ENCODE results near the gene CEP164.
"Not testable (repeated sequence)": the region's sequence is repeated elsewhere in the genome, so short reads cannot be mapped to it uniquely, and the experiment has no call there.

The CEP164 gene

GRCh38 chr11:117305145-117305544 is 22.5 kb upstream of the CEP164 start:
- DNase-seq: no peak

GRCh38 chr11:117309310-117309709 is 18.3 kb upstream of the CEP164 start:
- DNase-seq: no peak

DNA sequence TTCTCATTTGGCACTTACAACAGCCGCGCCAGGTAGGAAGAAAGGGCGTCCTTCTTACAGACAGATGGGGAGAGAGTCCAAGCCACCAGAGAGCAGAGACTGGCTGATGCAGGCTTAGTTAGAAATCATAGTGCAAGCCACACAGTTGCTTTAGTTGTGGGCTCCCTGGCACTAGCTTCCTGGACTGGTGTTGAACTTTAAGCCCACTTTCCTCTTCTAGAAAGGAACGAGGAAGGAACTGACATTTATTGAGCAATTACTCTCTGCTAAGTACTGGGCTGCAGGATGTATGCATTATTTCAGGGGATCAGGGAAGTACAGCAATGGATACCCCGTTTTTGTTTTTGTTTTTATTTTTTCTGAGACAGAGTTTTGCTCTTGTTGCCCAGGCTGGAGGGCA is 14.6 kb upstream of the CEP164 start:
- no peak for DNase-seq

- no peak for DNase-seq
Measured at GRCh38 chr11:117313828-117314768, 13.6 kb upstream of the CEP164 start.

GRCh38 chr11:117314840-117315239 is 12.8 kb upstream of the CEP164 start:
- DNase-seq: peak in 1 of 14 donors; percentile 32

GRCh38 chr11:117315285-117316196 is 12.1 kb upstream of the CEP164 start:
- peak in 2 of 14 donors; percentile 32 to 48 for DNase-seq

- peak; percentile 32 to 93 (median 81) for DNase-seq
Measured at GRCh38 chr11:117316197-117316961, 11.3 kb upstream of the CEP164 start, which contains the start of gene BACE1. BACE1 (minus strand) TSS chr11:117316256; CDS start chr11:117315795, 461 bp downstream.

GRCh38 chr11:117318738-117319137 is 8.9 kb upstream of the CEP164 start:
- no peak for DNase-seq

GRCh38 chr11:117319214-117319840 is 8.3 kb upstream of the CEP164 start:
- DNase-seq: no peak

DNA sequence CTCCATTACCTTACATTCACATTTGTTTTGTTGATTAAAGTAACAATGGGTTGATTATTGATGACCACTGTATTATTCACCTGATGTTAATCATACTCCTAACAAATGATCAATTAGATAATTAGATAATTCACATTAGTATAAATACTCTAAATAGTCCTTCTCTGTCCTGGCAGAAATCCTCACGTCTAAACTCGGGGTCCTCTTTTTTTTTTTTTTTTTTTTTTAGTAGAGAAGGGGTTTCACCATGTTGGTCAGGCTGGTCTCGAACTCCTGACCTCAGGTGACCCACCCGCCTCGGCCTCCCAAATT is 443 bp upstream of the CEP164 start:
- not testable (repeated sequence) for DNase-seq

DNA sequence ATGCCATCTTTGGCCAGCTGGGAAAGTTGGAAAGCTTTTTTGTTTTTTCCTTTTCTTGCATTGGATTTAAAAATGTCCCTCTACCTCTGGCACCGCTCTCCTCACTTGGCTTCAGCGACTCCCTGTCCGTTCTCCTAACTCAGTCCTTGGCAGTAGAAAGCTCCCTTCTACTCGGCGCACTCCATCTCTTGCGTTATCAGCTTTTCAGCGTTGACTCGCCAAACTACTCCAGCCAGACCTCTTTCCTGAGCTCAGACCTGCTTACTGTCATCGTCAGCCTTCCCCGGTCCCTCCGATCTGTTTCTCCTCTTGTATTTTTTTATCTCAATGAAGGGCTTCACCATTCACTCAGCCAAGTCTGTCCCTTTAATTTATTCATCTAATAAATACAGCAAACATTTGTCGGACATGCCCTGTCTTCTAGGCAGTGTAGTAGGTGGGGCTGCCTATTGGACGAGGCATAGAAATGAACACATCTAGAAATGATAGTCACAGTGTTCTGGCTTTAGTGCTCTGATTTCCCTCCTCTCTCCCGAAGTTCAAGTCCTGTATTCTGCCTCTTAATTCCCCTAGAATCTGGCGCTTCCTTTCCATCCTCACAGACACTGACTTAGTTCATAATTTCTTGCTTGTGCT is 839 bp downstream of the CEP164 start:
- peak in 2 of 14 donors; percentile 17 to 48 for DNase-seq

DNA sequence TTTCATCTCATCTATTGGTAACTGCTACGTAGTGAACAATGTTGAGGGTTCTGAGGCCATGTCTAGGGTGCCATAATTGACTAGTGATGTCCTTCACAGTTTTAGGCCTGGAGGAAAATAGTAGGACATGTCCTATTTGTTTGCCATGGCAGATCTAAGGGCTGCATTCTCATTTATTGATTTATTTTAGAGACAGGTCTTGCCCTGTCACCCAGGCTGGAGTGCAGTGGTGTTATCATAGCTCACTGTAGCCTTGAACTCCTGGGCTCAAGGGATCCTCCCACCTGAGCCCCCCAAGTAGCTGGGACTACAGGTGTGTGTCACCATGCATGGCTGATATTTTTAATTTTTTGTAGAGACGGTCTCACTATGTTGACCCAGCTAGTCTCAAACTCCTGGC is 5.2 kb downstream of the CEP164 start:
- no peak for DNase-seq

DNA sequence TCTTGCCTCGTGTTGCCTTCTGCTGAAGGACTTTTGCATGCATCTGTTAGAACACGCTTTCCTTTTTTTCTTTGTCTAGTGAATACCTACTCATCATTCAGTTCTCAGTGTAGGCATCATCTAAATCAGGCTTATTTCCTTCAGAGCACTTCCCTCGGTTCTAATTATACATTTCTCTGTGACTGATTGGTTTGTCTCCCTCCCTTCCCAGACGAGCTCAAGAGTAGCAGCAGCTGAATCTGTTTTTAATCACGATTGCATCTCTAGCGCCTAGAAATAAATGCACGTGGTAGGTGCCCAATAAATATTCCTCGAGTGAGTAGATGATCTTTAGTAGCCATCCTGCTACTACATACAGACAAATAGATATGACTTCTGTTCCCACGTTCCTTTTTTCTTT is 6.3 kb downstream of the CEP164 start:
- DNase-seq: no peak

GRCh38 chr11:117334896-117335295 is 7.2 kb downstream of the CEP164 start:
- no peak for DNase-seq

GRCh38 chr11:117335399-117335798 is 7.7 kb downstream of the CEP164 start:
- DNase-seq: no peak

DNA sequence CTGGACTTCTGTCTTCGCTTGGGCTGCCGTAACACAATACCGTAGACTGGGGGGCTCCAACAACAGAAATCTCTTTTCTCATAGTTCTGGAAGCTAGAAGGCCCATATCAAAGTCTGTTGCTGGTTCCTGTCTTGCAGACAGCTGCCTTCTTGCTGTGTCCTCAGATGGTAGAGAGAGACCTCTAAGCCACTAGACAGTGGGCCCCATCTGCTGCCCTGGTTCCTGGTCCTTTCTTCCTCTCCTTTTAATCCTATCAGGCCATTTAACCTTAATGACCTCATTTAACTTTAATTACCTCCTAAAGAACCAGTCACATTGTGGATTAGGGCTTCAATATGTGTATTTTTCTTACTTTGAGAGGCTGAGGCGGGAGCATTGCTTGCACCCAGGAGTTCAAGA is 9.4 kb downstream of the CEP164 start:
- no peak for DNase-seq

GRCh38 chr11:117345039-117345438 is 17.4 kb downstream of the CEP164 start:
- DNase-seq: no peak

- no peak for DNase-seq
Measured at GRCh38 chr11:117354550-117354949, 26.9 kb downstream of the CEP164 start.

DNA sequence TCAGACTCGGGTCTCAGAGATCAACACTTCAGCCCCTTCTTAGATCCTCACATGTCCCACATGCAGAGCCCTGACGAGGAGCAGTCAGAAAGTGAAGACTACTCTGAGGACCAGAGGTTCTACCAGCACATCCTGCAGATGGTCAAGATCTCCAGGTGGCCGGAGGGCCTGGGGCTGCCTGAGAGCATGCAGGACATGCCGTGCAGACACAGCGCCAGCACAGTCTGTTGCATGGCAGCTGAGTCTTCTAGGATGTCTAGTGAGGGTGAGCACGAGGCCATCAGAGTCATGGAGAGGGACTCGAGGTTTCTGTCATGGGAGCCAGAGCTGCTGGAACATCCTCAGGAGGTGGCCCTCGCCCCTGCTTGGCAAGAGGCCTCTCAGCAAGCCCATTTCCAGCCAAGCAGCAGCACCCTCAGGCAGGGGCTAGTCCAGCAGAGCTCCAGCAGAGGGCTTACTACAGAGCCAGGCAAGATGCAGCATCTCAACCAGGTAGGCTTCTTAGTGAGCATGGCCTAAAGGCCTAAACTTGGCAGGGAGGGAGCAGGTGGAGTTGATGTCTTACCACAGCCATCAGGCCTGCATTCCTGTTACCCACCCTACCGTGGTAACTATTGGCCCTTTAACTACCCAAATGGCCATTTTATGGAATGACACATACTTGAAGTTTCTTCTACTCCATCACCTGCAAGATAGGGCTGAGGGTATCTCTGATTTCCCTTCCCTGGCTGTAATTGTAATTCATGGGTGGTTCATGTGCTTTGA is 28.7 kb downstream of the CEP164 start:
- no peak for DNase-seq

- DNase-seq: no peak
Measured at GRCh38 chr11:117361432-117361831, 33.8 kb downstream of the CEP164 start.

DNA sequence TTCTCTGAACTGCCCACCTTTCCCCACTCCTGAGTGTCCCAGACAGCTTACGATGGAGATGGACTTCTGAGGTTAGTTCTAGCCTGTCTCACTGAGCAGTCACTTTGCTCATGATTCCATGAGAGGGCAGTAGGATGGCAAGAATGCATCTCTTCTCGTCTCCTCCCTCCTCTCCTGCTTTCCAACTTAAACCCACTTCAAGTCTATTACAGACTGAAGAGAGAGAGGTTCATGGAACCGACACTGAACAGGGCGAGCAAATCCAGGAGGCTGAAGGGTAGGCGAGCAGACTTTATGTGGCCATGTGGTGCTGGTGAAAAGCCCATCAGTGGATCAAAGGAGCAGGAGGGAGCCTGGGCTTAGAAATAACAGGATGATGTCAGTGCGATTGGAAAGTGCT is 38.6 kb downstream of the CEP164 start:
- DNase-seq: peak in 1 of 14 donors; percentile 78

Data from C1 segment of cervical spinal cord (tissue), 14 donors.